Measurements from ENCODE around the gene TWIST2.

TWIST2 gene

DNA sequence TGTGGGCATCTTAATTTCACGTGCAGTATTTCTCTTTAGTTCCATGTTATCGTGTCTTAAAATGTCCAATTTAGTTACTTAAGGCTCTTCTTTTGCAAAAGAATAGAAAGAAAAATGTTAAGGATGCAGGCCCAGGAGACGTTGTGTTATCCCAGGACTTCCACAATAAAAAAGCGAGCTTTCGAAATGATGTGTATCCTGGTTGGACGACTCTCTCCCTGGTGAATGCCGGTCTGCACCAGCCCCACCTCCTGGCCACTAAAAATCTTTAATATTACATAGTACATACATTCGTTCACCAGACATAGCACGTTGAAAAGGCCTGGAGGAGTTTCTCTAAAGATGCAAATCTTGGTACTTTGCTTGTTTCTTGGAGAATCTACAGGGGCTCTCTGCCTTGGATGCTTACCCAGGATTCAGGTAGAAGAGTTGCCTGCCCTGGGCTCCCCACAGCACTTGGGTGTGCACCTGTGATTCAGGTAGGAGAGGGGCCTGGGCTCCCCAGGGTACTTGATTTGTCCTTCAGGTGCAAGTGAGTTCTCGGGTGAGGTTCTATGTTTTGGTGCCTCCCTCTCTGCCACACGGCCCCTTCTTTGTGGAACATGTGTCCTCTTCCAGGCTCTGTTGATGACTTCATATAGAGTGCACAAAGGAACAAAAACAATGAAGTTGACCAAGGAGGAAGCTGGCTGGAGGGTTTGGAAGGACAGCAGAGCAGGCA is 26.6 kb downstream of the TWIST2 start:
- no peak for DNase-seq

GRCh38 chr2:238875101-238875470 is 27.2 kb downstream of the TWIST2 start:
- no peak for DNase-seq

GRCh38 chr2:238875471-238876231 is 27.8 kb downstream of the TWIST2 start:
- DNase-seq: no peak

DNA sequence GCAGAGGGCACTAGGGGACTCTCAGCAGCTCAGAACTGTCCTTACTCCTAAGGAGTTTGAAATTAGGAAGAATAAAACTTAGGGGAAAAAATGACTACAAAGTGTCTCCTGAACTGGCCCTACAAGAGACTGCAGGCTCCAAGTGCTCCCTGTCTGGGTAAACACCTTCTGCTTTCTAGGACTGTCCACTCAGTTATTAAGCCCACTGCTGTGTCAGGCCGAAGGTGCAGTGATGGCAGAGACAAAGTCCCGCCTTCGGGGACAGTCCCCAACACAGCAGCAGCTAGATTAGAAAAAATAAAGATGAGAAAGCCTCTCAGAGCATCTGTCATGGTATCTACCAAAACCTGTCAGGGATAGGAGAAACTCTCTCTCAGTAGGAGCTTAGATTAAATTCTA is 28.3 kb downstream of the TWIST2 start:
- no peak for DNase-seq

- no peak for DNase-seq
Measured at GRCh38 chr2:238878051-238878735, 30.3 kb downstream of the TWIST2 start.

DNA sequence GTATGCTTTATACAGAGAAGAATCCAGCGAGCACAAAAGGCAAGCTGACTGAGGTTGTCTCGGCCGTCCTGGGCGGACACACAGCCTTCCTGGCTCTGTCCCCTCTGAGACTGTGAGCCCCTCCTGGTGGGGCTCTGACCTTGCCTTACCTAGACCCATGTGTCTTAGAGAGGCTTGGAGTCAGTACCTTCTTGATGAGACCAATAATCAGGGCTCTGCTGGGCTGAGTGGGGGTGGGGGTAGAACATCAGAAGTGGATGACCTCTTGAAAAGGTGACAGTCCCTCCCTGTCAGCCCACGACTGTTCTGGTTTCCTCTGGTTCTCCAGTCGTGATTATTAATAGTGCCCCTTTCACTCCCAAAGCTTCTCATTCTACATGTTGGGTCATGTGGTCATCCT is 31.2 kb downstream of the TWIST2 start:
- DNase-seq: no peak

- no peak for DNase-seq
Measured at GRCh38 chr2:238879621-238880377, 31.9 kb downstream of the TWIST2 start.

GRCh38 chr2:238881353-238882081 is 33.6 kb downstream of the TWIST2 start:
- DNase-seq: no peak

GRCh38 chr2:238882082-238882755 is 34.3 kb downstream of the TWIST2 start:
- no peak for DNase-seq

- no peak for DNase-seq
Measured at GRCh38 chr2:238883421-238883901, 35.6 kb downstream of the TWIST2 start.

DNA sequence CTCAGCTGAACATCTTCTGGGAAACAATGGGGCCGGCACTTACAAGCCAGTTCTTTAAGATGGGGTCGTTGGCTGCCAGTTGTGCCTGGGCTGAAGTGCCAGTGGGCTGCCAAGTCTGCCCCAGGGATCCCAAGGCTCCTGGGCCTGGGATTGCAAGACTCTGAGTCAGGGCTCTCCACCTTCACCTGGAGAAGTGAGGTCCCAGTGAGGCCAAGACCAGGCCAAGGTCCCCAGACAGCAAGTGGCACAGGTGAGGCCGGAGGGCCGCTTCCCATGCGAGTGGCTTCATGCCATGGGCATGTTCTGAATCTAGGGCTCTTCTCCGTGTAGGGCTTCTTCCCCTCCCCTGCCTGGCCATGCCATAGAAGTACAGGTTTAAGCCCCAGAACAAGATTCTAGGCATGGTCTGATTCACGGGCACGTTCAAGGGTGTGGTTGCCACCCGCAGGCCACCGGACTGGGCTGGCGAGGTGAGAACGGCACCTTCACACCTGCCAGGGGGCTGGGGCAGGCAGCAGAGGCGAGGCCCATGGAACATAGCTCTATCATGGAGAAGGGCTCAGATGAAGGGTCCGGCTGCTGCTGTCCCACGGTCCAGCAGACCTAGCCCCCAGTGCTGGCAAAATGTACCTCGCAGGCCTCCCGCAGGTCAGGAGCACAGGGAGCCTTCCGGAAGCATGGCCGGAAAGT is 36.4 kb downstream of the TWIST2 start:
- DNase-seq: no peak

DNA sequence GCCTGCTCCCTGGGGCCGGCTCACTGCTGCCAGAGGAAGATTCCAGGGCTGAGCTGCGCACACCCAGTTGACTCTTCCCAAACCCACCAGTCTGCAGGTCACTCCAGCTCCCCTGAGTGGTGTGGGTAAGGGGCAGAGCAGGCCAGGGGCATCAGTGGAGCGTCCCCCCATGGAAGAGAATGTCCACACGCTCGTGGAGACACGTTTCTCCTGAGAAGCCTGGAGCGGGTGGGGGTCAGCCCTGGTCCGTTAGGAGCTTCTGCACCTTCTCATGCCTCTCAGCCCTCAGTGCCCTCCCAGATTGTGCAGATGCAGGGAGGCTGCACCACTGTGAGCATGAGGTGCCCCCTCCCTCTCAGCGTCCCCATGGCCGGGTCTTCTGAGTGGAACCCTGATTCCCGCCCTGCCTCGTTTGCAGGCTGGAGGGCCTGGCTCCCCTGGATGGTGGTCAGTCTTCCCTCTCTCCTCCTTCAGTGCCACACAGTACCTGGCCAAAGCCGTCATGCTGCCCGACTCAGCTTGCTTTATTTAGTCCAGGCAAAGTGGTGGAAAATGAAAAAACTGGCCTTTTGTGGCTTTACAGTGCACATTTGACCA is 37.0 kb downstream of the TWIST2 start:
- no peak for DNase-seq

- no peak for DNase-seq
Measured at GRCh38 chr2:238886453-238887094, 38.7 kb downstream of the TWIST2 start.

- DNase-seq: no peak
Measured at GRCh38 chr2:238887616-238888015, 39.7 kb downstream of the TWIST2 start.

DNA sequence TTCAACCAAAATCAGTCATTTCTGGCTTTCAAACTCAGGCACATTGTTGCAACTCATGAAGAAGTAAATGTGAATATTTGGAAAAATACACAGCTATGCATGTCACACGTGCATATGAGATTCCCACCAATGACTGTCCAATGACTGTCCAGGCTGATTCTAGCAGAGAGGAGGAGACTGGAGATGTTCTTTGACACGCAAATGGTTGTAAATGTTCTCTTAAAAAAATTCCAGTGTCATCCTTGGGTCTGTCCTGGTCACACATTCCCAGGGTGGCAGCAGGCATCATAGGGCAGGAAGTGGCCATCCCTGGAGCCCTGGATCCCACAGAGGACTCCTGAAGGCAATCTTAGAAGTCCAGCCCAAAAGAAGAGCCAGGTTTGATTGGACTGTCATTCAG is 40.9 kb downstream of the TWIST2 start:
- no peak for DNase-seq

GRCh38 chr2:238890131-238890530 is 42.2 kb downstream of the TWIST2 start:
- no peak for DNase-seq

DNA sequence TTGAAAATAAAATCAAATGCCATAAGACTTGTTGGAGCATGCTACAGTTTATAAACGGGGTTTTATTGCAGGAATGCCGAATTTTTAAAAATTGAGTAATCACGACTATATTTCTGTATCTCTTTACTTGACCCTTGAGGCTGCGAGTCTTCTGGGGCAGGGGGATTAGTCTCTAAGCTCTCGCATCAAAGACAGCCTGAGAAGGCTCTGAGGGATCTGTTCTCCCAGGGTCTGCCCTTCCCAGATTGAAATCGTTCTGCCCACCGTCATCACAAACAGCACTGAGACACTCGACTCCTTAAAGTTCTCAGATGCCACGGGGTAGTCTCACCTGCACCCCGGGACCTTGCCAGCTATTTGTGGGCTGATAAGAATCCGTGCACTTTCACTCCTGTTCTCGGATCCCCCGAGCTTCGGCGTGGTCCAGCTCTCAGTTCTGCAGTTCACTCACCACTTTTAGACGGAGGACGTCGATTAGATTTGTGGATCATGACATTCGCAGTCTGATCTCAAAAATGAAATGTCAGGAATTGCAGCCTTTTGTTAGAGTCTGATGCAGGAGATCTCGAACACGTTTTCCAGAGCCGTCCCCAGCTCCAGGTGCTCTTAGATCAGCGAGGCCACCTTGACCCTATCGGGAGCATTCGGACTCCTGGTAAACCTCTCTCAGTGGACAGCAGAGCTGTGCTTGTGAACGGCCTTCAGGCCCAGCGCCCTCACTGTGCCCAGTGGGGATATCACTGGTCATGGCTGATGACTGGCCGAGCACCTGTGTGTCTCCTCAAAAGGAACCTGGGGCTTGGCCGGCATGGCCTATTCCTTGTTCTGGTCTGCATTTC is 43.0 kb downstream of the TWIST2 start:
- DNase-seq: no peak

DNA sequence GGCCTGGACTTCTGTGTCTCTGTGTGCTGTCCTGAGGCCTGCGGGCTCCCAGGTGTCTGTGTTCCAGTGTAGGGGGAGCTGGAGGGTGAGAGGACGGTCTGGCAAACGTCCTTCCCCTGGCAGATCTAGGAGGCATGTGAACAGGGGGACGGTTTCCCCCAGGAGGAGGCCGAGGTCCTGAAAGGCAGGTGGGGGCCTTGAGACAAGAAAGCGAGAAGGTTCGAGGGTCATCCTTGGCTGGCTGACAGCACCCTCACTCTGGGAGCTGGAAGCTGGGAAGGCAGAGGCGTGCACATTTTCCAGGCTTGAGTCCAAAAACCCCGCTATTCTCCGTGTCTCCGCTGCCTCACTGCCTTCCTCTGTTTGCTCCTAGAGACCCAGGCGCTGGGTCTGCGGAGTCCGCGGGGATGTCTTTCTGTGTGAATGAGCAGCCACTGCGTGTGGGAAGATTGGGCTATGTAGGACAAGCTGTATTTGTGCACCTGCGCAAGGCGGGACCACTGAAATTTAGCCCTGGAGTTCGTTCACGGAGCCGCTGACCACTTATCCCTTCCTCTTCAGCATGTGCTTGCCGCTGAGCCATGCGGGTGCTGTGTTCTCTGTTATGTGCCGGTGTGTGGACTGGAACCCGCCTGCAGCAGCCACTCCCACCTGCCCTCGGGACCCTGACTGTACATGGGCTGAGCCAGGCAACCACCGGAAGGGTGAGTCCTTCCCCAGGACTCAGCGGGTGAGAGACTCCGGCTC is 43.7 kb downstream of the TWIST2 start:
- DNase-seq: no peak

- DNase-seq: no peak
Measured at GRCh38 chr2:238892204-238892500, 44.3 kb downstream of the TWIST2 start.

Data from CD4-positive, alpha-beta T cell treated with Interleukin-10 for 1 hour (primary cell).